Measurements from ENCODE around the gene PROSER2. TPM values are rescaled to one million over a fixed set of nuclear protein-coding genes. Genes with fewer than 3 reads are reported as not detected.

Gene PROSER2
- total RNA-seq, 1 experiment from 2014 or later = 10.6 TPM

GRCh38 chr10:11835061-11835460 lies 11.9 kb downstream of the PROSER2 start:
- no peak overlapping the region for H3K18ac ChIP-seq (ENCODE audit: insufficient read length, low read depth, low read length)
- H2BK5ac ChIP-seq (ENCODE audit: insufficient read length, low read length) = no peak overlapping the region
- H3K9ac ChIP-seq (ENCODE audit: extremely low read depth, insufficient read length, low read length) = no peak overlapping the region
- H3K56ac ChIP-seq (ENCODE audit: insufficient read length, low read depth, low read length) = no peak overlapping the region
- H2BK20ac ChIP-seq (ENCODE audit: low read depth, low read length, poor library complexity, severe bottlenecking) = no peak overlapping the region
- H3K79me2 ChIP-seq (ENCODE audit: insufficient read depth, low read length) = no peaks in the 10 kb centered on the region
- H3K27me3 ChIP-seq (ENCODE audit: insufficient read depth, low read length) = no peaks in the 10 kb centered on the region
- no peak overlapping the region for H3K27ac ChIP-seq (ENCODE audit: insufficient read length, low read depth, low read length)
- WGBS (ENCODE audit: extremely low coverage, insufficient read length, low lambda C conversion rate) = no CpG with 5 or more reads among the region's 6 CpGs
- H3K4me1 ChIP-seq (ENCODE audit: insufficient read depth, low read length) = peaks cover 3% of the 10 kb centered on the region; the same call in 1 of the 2 replicates
- H3T11ph ChIP-seq (ENCODE audit: low read length) = no peak overlapping the region
- H2BK12ac ChIP-seq (ENCODE audit: insufficient read length, low read depth, low read length) = no peak overlapping the region
- no peak for DNase-seq
- TF ChIP-seq CTCF (conservative IDR thresholded peaks at IDR 0.05) = no peak
- no peaks in the 10 kb centered on the region for H3K9me3 ChIP-seq (ENCODE audit: control insufficient read depth, low read depth, low read length)
- H4K20me1 ChIP-seq (ENCODE audit: control insufficient read depth, insufficient read depth, insufficient read length) = no peaks in the 10 kb centered on the region
- H2AK5ac ChIP-seq (ENCODE audit: insufficient read length, low read length) = no peak overlapping the region
- H4K8ac ChIP-seq (replicated peaks; ENCODE audit: insufficient read length, low read depth, low read length) = no peak overlapping the region
- Mint-ChIP-seq H3K9me3 (no peaks in the 10 kb centered on the region), H3K27ac (peak overlapping the region in 1 of 3 experiments; percentile 5; a peak in 1 of 7 replicates), H3K4me3 (no peak overlapping the region), H3K36me3 (ENCODE audit: insufficient read depth in 1 of 3, low read depth in 3 of 3) (peaks cover 0 to 4% (median 0%) of the 10 kb centered on the region in 3 experiments; a peak in 2 of 7 replicates), H3K27me3 (ENCODE audit: low read depth) (no peaks in the 10 kb centered on the region), H3K4me1 (peaks cover 19% of the 10 kb centered on the region in 2 experiments)
- no peaks in the 10 kb centered on the region for H3K79me1 ChIP-seq (ENCODE audit: insufficient read depth, low read depth, low read length, poor library complexity, severe bottlenecking)
- no peak overlapping the region for H4K91ac ChIP-seq (ENCODE audit: insufficient read length, low read depth, low read length)
- no peak overlapping the region for H2BK15ac ChIP-seq (ENCODE audit: low read depth, low read length)
- no peak overlapping the region for H3K4ac ChIP-seq (ENCODE audit: low read depth, low read length)
- no peak overlapping the region for H4K5ac ChIP-seq (ENCODE audit: insufficient read length, low read depth, low read length)
- no peak overlapping the region for H3K4me2 ChIP-seq (ENCODE audit: insufficient read depth, insufficient read length, low read length)
- no peak overlapping the region for H2BK120ac ChIP-seq (ENCODE audit: low read depth, low read length, poor library complexity, severe bottlenecking)
- H3K23me2 ChIP-seq (ENCODE audit: insufficient read length, low read depth, low read length, poor library complexity, severe bottlenecking) = no peaks in the 10 kb centered on the region
- H3K23ac ChIP-seq (ENCODE audit: insufficient read length, low read depth, low read length) = no peak overlapping the region
- no peak overlapping the region for H2AFZ ChIP-seq (ENCODE audit: low read length)
- no peak overlapping the region for H3K14ac ChIP-seq (ENCODE audit: insufficient read depth, low read length)
